Upper lobe of left lung (tissue), 6 donors: ENCODE measurements around the gene PTPRF. TPM values are rescaled to one million over a fixed set of nuclear protein-coding genes. Genes with fewer than 3 reads are reported as not detected.
"Not testable (repeated sequence)": the region's sequence is repeated elsewhere in the genome, so short reads cannot be mapped to it uniquely, and the experiment has no call there.

ENCODE experiments used
- ATAC-seq, 2 donors: fragments of 200-7000 bp; cut with Tn5 transposase; one replicate each; pipeline ENCODE4 v1.9.1; 2022; ENCODE audit warnings: mild to moderate bottlenecking in 2 of 2, moderate library complexity in 2 of 2; ENCODE audit not compliant: low FRiP score in 2 of 2
- DNase-seq, 2 donors: peaks; one replicate each; pipeline ENCODE4 v3.0.0-alpha.2; 2019 to 2020
- H3K27ac ChIP-seq, 4 donors: fragments of 200-600 bp; sonication (generic); one replicate each; pipeline ENCODE4 v1.5.1; 2016 to 2019
- H3K27me3 ChIP-seq, 4 donors: fragments of 200-600 bp; sonication (generic); one replicate each; pipeline ENCODE4 v1.5.1; 2017 to 2019
- H3K36me3 ChIP-seq, 4 donors: fragments of 200-600 bp; sonication (generic); one replicate each; pipeline ENCODE4 v1.5.1; 2016 to 2019
- H3K4me1 ChIP-seq, 4 donors: fragments of 200-600 bp; sonication (generic); one replicate each; pipeline ENCODE4 v1.5.1; 2018 to 2019
- H3K4me3 ChIP-seq, 4 donors: fragments of 200-600 bp; sonication (generic); one replicate each; pipeline ENCODE4 v1.5.1; 2017 to 2019; ENCODE audit warnings: mild to moderate bottlenecking in 2 of 4, moderate library complexity in 1 of 4
- H3K9me3 ChIP-seq, 4 donors: fragments of 200-600 bp; sonication (generic); one replicate each; pipeline ENCODE4 v1.5.1; 2018 to 2019
- EP300 ChIP-seq, 4 donors: sonication (generic); formaldehyde crosslinking; IDR thresholded peaks; one replicate each; pipeline ENCODE4 v1.5.1; 2017; ENCODE audit warnings: antibody characterized with exemption in 4 of 4, control low read depth in 2 of 4
- POLR2A ChIP-seq, 4 donors: fragments of 450-650 bp; IDR thresholded peaks; one replicate each; pipeline ENCODE4 v1.5.1; 2016 to 2017; ENCODE audit warnings: antibody characterized with exemption in 4 of 4, mild to moderate bottlenecking in 2 of 4
- POLR2AphosphoS5 ChIP-seq, 2 donors: sonication (generic); formaldehyde crosslinking; IDR thresholded peaks; one replicate each; pipeline ENCODE4 v1.5.1; 2017; ENCODE audit warnings: antibody characterized with exemption in 2 of 2
- WGBS, 2 donors: methylation state at CpG; one replicate each; pipeline ENCODE4 v1.1.5; 2017 to 2018; 5-methylcytosine and 5-hydroxymethylcytosine counted together
- total RNA-seq, 6 donors: library from RNA; depleted of rRNA in 4 of 6; stranded (reverse); fragments of >200 nt in 4 of 6; gene quantifications; one replicate each; pipeline versions ENCODE4 v1.1.0 to v1.2.1, GENCODE V29; 2016 to 2021
- TF ChIP-seq, protein P1 (sequence below), 6 experiments: fragments of 450-650 bp in 4 of 6; fragments of 200-600 bp in 2 of 6; sonication (generic) in 2 of 6; IDR thresholded peaks; one replicate each; pipeline ENCODE4 v1.5.1; 2016 to 2019; ENCODE audit warnings: antibody characterized with exemption in 6 of 6
- donor health status: DM: no; HTN: no; CAD: no; lungs with moderate emphysema.
- donor health status: DM: no; HTN: yes; CAD: no; lungs with severe emphysema.

PTPRF gene
- total RNA-seq, 6 donors from 2014 or later: 133 to 201 (median 171) TPM

DNA sequence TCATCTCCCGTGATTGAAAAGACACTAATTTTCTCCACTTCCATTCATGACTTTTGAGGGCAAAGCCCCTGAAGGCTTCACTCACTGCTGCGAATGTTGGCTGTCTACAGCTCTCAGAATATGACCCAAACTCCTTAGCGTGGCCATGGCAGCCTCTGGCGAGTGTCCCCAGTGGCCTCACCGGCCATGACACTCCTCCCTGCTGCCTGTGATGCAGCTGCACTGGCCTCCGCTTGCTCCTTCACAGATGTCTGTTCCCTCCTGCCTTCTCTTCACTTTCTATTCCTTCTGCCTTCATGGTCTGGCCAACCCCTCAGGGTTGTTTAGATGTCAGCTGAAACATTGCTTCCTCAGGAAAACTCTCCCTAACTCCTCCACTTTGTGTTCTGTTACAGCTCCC, 30.8 kb upstream of the PTPRF start:
- no peaks in the 10 kb centered on the region for H3K27me3 ChIP-seq
- H3K4me3 ChIP-seq: no peak overlapping the region
- WGBS, 2 donors: 80 to 87% methylated on average over 6 of the region's 6 CpGs
- H3K27ac ChIP-seq: no peak overlapping the region
- no peaks in the 10 kb centered on the region for H3K36me3 ChIP-seq
- TF ChIP-seq POLR2AphosphoS5 (IDR thresholded peaks at IDR 0.05): no peak
- no peak for TF ChIP-seq EP300 (IDR thresholded peaks at IDR 0.05)
- peaks cover 0 to 5% (median under 1%) of the 10 kb centered on the region in 4 donors for H3K4me1 ChIP-seq
- H3K9me3 ChIP-seq: no peaks in the 10 kb centered on the region
- ATAC-seq (no peak), DNase-seq (peak in 1 of 2 donors; percentile 24)

DNA sequence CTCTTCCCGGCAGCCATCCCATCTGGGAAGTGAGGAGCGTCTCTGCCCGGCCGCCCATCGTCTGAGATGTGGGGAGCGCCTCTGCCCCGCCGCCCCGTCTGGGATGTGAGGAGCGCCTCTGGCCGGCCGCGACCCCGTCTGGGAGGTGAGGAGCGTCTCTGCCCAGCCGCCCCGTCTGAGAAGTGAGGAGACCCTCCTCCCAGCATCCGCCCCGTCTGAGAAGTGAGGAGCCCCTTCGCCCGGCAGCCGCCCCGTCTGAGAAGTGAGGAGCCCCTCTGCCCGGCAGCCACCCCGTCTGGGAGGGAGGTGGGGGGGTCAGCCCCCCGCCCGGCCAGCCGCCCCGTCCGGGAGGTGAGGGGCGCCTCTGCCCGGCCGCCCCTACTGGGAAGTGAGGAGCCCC, 28.9 kb upstream of the PTPRF start:
- DNase-seq: peak in 1 of 2 donors; percentile 54
- not testable (repeated sequence) for H3K4me3 ChIP-seq

DNA sequence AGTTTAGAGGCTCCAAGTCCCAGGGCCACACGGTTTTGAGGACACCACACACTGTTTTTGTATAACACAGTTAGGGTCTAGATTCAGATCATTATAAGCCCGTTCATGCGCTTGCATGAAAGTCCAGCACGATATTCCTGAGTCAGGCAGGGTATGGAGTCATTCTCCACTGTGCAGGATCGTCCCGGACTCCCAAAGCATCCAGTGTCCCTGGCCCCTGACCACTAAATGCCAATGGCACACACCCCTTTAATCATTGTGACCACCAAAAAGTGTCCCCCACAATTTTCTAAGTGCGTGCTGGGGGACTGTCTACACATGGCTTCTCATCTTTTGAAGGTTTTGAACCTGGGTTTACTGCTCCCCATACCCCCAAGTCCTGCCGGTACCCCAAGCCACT, 27.1 kb upstream of the PTPRF start:
- DNase-seq (no peak), ATAC-seq (no peak)
- Histone ChIP-seq H3K9me3 (no peaks in the 10 kb centered on the region), H3K27ac (no peak overlapping the region), H3K4me1 (no peaks in the 10 kb centered on the region), H3K36me3 (no peaks in the 10 kb centered on the region), H3K4me3 (no peak overlapping the region), H3K27me3 (no peaks in the 10 kb centered on the region)
- WGBS, 2 donors: 89 to 93% methylated on average over 3 to 8 of the region's 8 CpGs
- TF ChIP-seq POLR2A (IDR thresholded peaks at IDR 0.05): no peak
- TF ChIP-seq POLR2AphosphoS5 (IDR thresholded peaks at IDR 0.05): no peak
- TF ChIP-seq, protein P1, sequence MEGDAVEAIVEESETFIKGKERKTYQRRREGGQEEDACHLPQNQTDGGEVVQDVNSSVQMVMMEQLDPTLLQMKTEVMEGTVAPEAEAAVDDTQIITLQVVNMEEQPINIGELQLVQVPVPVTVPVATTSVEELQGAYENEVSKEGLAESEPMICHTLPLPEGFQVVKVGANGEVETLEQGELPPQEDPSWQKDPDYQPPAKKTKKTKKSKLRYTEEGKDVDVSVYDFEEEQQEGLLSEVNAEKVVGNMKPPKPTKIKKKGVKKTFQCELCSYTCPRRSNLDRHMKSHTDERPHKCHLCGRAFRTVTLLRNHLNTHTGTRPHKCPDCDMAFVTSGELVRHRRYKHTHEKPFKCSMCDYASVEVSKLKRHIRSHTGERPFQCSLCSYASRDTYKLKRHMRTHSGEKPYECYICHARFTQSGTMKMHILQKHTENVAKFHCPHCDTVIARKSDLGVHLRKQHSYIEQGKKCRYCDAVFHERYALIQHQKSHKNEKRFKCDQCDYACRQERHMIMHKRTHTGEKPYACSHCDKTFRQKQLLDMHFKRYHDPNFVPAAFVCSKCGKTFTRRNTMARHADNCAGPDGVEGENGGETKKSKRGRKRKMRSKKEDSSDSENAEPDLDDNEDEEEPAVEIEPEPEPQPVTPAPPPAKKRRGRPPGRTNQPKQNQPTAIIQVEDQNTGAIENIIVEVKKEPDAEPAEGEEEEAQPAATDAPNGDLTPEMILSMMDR (IDR thresholded peaks at IDR 0.05): no peak
- no peak for TF ChIP-seq EP300 (IDR thresholded peaks at IDR 0.05)

More for the DNA sequence above, 28.9 kb upstream of the PTPRF start:
- H3K9me3 ChIP-seq, H3K27me3 ChIP-seq, H3K4me1 ChIP-seq, H3K27ac ChIP-seq, H3K36me3 ChIP-seq, ATAC-seq: not testable (repeated sequence)
- WGBS, 2 donors: 98% methylated on average over 12 to 15 of the region's 33 CpGs

DNA sequence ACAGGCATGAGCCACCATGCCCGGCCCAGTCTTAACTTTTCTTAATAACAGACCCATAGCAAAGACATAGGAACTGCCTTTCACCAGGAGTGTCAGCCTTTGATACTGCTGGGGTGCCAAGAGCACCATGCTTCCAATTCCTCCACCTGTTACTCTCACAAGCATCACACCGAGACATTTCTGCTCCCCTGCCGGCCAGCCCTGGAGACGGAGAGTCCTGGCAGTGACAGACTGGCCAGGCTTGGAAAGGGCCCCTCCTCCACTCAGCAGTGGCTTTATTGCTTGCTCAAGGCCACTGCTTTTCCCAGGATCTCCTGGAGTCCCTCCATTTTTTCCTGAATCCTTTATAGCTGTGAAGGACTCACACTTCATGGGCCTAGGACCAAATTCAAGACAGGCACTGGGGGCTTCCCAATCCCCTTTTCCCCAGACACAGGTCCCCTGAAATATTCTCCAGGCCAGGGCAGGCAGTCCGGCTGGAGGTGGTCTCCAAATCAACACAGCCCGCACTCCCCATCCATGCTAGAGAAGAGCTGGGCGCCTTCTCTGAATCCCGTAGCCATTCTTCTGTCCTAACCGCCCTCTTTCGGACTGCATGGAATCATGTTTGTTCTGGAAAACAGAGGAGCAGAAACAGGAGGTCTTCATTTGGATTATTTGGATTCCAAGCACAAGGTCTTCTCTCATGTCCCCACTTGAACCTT, 25.5 kb upstream of the PTPRF start:
- H3K4me3 ChIP-seq: no peak overlapping the region
- no peak for TF ChIP-seq EP300 (IDR thresholded peaks at IDR 0.05)
- TF ChIP-seq POLR2A (IDR thresholded peaks at IDR 0.05): no peak
- TF ChIP-seq POLR2AphosphoS5 (IDR thresholded peaks at IDR 0.05): no peak
- TF ChIP-seq, protein P1 (IDR thresholded peaks at IDR 0.05): no peak
- no peak overlapping the region for H3K27ac ChIP-seq
- no peak for ATAC-seq
- H3K36me3 ChIP-seq: no peaks in the 10 kb centered on the region
- no peaks in the 10 kb centered on the region for H3K9me3 ChIP-seq
- H3K4me1 ChIP-seq: no peaks in the 10 kb centered on the region
- DNase-seq: no peak
- no peaks in the 10 kb centered on the region for H3K27me3 ChIP-seq
- 90 to 99% methylated on average over 10 of the region's 10 CpGs for WGBS, 2 donors

DNA sequence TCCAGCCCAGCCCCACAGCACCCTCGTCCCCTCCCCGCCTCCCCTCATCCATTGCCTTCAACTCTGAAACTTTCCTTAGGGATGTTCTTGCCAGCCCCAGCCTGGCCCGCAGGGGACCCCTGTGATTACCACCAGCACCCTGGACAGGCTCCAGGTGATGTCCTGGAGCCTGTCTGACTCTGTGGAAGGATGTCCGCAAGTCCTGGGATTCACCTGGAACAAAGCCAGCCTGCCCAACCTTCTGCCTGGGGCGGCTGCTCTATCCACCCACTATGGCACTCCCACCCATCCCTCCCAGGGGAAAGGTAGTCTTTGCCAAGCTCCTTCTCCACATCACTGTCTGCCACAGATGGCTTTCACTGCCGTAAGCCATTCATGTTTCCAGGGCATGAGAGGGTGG, 24.4 kb upstream of the PTPRF start:
- TF ChIP-seq POLR2AphosphoS5 (IDR thresholded peaks at IDR 0.05) (no peak), EP300 (IDR thresholded peaks at IDR 0.05) (no peak), POLR2A (IDR thresholded peaks at IDR 0.05) (no peak)
- TF ChIP-seq, protein P1 (IDR thresholded peaks at IDR 0.05): no peak
- Histone ChIP-seq H3K27ac (no peak overlapping the region), H3K9me3 (no peaks in the 10 kb centered on the region), H3K36me3 (no peaks in the 10 kb centered on the region), H3K4me1 (no peaks in the 10 kb centered on the region), H3K27me3 (no peaks in the 10 kb centered on the region), H3K4me3 (no peak overlapping the region)
- ATAC-seq (no peak), DNase-seq (no peak)
- WGBS, 2 donors: 92 to 98% methylated on average over 4 to 6 of the region's 6 CpGs
